ENCODE measurements around the gene LRRC75A.

Gene LRRC75A

DNA sequence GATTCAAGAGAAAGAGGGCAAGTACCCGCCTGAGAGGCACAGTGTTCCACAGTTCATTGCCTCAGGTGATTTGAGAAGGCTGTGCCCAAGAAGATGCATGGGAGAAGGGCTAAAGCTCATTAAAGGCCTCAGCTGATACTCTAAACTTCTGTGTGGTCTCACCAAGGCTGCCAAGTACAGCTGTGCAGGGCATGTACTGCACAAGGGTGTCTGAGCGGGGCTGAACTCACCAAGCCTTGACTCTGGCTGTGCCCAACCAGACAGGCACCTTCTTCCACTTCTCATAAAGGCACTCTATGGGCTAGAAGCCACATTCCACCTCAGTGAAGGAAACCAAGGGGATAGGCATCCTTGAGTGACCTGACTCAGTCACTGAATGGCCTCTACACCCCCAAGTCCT is 12.7 kb downstream of the LRRC75A start:
- DNase-seq (ENCODE audit: low read depth), result no peak
- H3K4me3 ChIP-seq (ENCODE audit: low read depth, low read length), result no peak overlapping the region
- TF ChIP-seq, protein P1, sequence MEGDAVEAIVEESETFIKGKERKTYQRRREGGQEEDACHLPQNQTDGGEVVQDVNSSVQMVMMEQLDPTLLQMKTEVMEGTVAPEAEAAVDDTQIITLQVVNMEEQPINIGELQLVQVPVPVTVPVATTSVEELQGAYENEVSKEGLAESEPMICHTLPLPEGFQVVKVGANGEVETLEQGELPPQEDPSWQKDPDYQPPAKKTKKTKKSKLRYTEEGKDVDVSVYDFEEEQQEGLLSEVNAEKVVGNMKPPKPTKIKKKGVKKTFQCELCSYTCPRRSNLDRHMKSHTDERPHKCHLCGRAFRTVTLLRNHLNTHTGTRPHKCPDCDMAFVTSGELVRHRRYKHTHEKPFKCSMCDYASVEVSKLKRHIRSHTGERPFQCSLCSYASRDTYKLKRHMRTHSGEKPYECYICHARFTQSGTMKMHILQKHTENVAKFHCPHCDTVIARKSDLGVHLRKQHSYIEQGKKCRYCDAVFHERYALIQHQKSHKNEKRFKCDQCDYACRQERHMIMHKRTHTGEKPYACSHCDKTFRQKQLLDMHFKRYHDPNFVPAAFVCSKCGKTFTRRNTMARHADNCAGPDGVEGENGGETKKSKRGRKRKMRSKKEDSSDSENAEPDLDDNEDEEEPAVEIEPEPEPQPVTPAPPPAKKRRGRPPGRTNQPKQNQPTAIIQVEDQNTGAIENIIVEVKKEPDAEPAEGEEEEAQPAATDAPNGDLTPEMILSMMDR (IDR thresholded peaks at IDR 0.05; ENCODE audit: insufficient read depth, low read depth, low read length, missing control alignments), result no peak

DNA sequence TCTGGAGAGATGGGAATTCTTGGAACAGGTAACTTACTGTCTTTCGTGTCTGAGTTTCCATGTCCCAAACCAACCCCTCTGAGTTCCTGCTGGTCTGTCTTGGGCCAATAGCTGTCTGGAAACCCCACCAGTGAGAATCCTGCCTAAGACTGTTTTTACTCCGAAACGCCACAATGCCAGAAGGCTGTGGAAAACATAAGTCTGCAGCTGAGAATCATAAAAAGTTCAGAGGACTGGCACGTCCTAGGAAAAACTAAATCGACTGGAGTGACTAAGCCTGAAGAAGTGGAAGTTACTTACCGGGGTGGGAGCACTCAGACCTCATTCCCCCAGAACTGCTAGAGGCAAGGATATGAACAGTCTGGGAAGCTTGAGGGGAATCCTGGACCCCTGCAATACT is 13.3 kb downstream of the LRRC75A start:
- TF ChIP-seq, protein P1 (IDR thresholded peaks at IDR 0.05; ENCODE audit: insufficient read depth, low read depth, low read length, missing control alignments), result no peak
- no peak overlapping the region for H3K4me3 ChIP-seq (ENCODE audit: low read depth, low read length)
- no peak for DNase-seq (ENCODE audit: low read depth)

DNA sequence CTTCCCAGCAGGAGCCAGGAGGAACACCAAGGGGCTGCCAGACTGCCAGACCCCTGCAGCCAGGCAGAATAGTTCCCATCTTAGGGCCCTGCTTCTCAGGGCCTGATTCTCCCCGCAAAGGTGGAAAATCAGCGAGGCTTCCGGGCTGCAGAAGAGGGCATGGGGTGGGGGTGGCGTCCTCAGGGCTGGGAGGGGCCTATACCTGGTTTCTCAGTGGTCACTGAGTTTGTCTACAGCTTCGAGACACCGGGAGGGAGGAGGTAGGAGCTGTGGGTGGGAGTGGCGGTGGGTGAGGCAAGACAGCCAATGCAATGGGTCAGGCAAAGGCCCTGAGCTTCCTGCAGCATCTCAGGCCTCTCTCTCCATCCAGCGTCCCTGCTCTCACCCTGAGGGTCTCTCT is 14.3 kb downstream of the LRRC75A start:
- no peak overlapping the region for H3K4me3 ChIP-seq (ENCODE audit: low read depth, low read length)
- TF ChIP-seq, protein P1 (IDR thresholded peaks at IDR 0.05; ENCODE audit: insufficient read depth, low read depth, low read length, missing control alignments), result no peak
- DNase-seq (ENCODE audit: low read depth), result no peak

DNA sequence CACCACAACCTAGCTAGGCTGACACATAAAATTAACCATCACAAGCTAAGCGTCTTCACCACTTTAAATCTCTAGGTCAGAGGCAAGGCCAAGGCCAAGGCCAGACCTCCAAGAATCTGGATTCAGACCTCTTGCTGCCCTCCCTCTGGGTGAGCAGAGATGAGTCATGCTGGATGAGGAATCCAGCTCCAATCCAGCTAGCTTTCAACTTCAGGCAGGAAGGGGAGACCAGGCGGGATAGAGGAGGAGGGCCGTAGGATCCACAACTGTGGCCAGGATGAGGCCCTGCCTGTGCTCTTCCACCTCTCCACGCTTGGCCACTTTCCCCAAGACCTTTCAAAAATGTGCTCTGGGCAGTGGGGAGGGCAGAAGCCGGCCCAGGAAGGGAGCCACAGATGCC is 14.7 kb downstream of the LRRC75A start:
- DNase-seq (ENCODE audit: low read depth), result no peak
- TF ChIP-seq, protein P1 (IDR thresholded peaks at IDR 0.05; ENCODE audit: insufficient read depth, low read depth, low read length, missing control alignments), result no peak
- H3K4me3 ChIP-seq (ENCODE audit: low read depth, low read length), result no peak overlapping the region

DNA sequence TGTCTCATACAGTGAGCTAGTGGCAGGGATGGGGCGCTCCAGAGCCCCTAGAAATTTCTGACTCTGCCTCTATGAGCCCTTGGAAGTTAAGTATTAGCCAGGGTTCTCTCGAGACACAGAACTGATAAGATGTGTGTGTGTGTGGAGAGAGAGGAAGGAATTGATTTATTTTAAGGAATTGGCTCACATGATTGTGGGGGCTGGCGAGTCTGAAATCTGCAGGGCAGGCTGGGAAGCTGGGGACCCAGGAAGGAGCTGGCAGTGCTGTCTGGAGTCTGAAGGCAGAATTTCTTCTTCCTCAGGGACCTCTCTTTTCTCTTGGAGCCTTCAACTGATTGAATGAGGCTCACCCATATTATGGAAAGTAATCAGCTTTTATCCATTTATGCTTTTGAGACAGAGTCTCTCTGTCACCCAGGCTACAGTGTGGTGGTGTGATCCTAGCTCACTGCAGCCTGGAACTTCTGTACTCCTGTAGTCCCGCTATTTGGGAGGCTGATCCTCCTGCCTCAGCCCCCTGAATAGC is 16.8 kb downstream of the LRRC75A start:
- H3K4me3 ChIP-seq (ENCODE audit: low read depth, low read length), result no peak overlapping the region
- no peak for DNase-seq (ENCODE audit: low read depth)
- TF ChIP-seq, protein P1 (IDR thresholded peaks at IDR 0.05; ENCODE audit: insufficient read depth, low read depth, low read length, missing control alignments), result no peak

DNA sequence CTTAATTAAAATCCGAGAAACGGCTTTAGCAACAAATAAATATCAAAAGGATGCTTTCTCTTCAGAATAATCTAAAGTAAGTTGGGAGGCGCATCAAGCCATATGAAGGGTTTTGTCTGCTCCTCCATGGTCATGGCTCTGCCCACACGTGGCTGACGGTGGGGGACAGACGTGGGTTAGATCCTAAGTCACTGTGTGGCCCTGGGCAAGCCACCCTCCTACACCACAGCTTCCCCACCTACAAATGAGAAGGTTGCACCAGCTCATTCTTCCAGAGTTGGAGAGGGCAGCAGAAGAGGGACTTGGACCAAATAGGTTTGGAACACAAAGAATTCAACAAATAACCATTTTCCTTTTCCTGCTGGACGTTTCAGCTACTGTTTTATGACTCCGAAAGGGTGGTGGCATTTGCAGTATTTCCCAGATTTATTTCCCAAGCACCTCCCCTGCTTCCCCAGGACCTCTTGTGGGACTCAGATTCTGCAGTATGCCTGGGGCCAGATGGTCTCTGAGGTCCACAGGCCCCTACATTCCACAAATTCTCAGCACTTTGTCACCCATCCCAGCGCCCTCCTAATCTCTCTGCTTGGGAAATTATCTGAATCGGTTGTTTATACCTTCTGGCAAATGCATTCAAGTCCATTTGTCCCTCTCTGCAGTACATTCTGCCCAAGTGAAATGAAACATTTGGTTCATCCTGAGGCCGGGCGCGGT is 17.8 kb downstream of the LRRC75A start:
- TF ChIP-seq, protein P1 (IDR thresholded peaks at IDR 0.05; ENCODE audit: insufficient read depth, low read depth, low read length, missing control alignments), result no peak
- DNase-seq (ENCODE audit: low read depth), result no peak
- no peak overlapping the region for H3K4me3 ChIP-seq (ENCODE audit: low read depth, low read length)

Data from GM12865 (cell line).